Small intestine (tissue), 7 donors: ENCODE measurements around the gene RPS25. TPM values are rescaled to one million over a fixed set of nuclear protein-coding genes. Genes with fewer than 3 reads are reported as not detected.
A peak's percentile ranks its signal among the peaks of the same experiment; 100 is the strongest.
"Not testable (repeated sequence)": the region's sequence is repeated elsewhere in the genome, so short reads cannot be mapped to it uniquely, and the experiment has no call there.

ENCODE experiments used
- DNase-seq, 2 donors: peaks; one replicate each; pipeline versions ENCODE4 v3.0.0 to v3.0.0-alpha.2; 2013
- FAIRE-seq: peaks from 2 replicates; lab custom pipeline; 2012; peaks lifted over from hg19 to GRCh38; lab: Jason Lieb, UNC
- H3K27ac ChIP-seq, 3 donors: one replicate each; pipeline ENCODE4 v1.5.1; 2013; ENCODE audit warnings: low read length in 2 of 3, mild to moderate bottlenecking in 2 of 3, control low read depth in 1 of 3, inconsistent platforms in 1 of 3, low read depth in 1 of 3, moderate library complexity in 1 of 3
- H3K27me3 ChIP-seq, 3 donors: one replicate each; pipeline ENCODE4 v1.6.1; 2013; ENCODE audit warnings: low read length in 3 of 3, inconsistent platforms in 1 of 3; ENCODE audit not compliant: control insufficient read depth in 3 of 3, insufficient read depth in 3 of 3
- H3K36me3 ChIP-seq, 3 donors: one replicate each; pipeline ENCODE4 v1.6.1; 2013; ENCODE audit warnings: low read length in 3 of 3, inconsistent platforms in 1 of 3, low read depth in 1 of 3, mild to moderate bottlenecking in 1 of 3, moderate library complexity in 1 of 3; ENCODE audit not compliant: control insufficient read depth in 3 of 3, insufficient read depth in 2 of 3
- H3K4me1 ChIP-seq, 3 donors: one replicate each; pipeline ENCODE4 v1.6.1; 2013; ENCODE audit warnings: low read length in 2 of 3, inconsistent platforms in 1 of 3, low read depth in 1 of 3, mild to moderate bottlenecking in 1 of 3, moderate library complexity in 1 of 3; ENCODE audit not compliant: control insufficient read depth in 3 of 3, insufficient read depth in 2 of 3
- H3K4me3 ChIP-seq, 3 donors: one replicate each; pipeline ENCODE4 v1.5.1; 2013; ENCODE audit warnings: low read length in 3 of 3, control low read depth in 1 of 3, inconsistent platforms in 1 of 3, low read depth in 1 of 3, mild to moderate bottlenecking in 1 of 3, moderate library complexity in 1 of 3
- H3K9me3 ChIP-seq, 2 donors: one replicate each; pipeline ENCODE4 v1.6.1; 2013; ENCODE audit warnings: low read depth in 1 of 2, low read length in 1 of 2; ENCODE audit not compliant: control insufficient read depth in 2 of 2, insufficient read depth in 1 of 2
- WGBS, 3 donors: extraction: QIAGEN DNeasy Blood & Tissue Kit; methylation state at CpG; one replicate each; pipeline ENCODE4 v1.1.7; 2013; 5-methylcytosine and 5-hydroxymethylcytosine counted together
- polyA plus RNA-seq, 4 donors: library from polyadenylated mRNA; stranded (reverse) in 3 of 4; unstranded in 1 of 4; fragments of 200-250 nt in 3 of 4; fragments of 120-200 nt in 1 of 4; gene quantifications; one replicate each; pipeline versions ENCODE4 v1.2.1 to v1.2.3, GENCODE V29; 2013
- donor health status: healthy with polysubstance abuse.
- donor health status: control.
- donor health status: control.
- donor health status: Bipolar disorder and iron deficiency.
- donor health status: healthy.

RPS25 gene
- polyA plus RNA-seq, 4 donors = 1,156 to 2,444 (median 1,720) TPM

DNA sequence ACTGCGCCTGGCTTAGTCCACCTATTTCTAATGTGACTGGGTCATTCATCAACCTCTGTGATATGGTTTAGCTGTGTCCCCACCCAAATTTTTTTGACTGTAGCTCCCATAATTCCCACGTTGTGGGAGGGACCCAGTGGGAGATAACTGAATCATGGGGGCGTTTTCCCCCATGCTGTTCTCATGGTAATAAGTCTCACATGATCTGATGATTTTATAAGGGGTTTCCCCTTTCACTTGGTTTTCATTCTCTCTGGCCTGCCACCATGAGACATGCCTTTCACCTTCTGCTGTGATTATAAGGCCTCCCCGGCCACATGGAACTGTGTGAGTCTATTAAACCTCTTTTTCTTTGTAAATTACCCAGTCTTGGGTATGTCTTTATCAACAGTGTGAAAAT lies 11.5 kb downstream of the RPS25 start:
- Histone ChIP-seq H3K4me3 (no peak overlapping the region), H3K9me3 (no peaks in the 10 kb centered on the region), H3K36me3 (peaks cover 4 to 60% (median 7%) of the 10 kb centered on the region in 3 donors), H3K27ac (no peak overlapping the region), H3K27me3 (no peaks in the 10 kb centered on the region), H3K4me1 (no peaks in the 10 kb centered on the region)
- FAIRE-seq (no peak), DNase-seq (no peak)
- WGBS, 3 donors = 88 to 90% (median 88%) methylated on average over 4 of the region's 4 CpGs

DNA sequence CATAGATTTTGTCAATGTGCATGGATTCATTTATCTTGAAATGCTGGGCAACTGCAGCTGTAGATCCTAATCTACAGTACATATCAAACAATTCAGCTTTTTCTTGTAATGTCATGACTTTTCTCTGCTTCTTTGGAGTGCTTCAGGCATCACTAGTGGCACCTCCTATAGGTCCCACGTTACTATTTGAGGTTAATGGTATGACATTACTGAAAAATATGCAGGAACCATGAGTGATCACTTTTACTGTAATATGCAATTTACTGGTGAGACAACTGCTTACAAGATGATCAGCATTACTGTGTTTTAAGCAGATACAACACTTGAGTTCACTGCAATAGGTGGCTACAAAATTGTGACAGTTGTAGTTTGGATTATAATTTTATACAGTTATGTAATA lies 17.2 kb downstream of the RPS25 start:
- no peaks in the 10 kb centered on the region for H3K9me3 ChIP-seq
- no peaks in the 10 kb centered on the region for H3K27me3 ChIP-seq
- no peak overlapping the region for H3K4me3 ChIP-seq
- H3K4me1 ChIP-seq = peaks cover 0 to 4% (median 2%) of the 10 kb centered on the region in 3 donors
- H3K36me3 ChIP-seq = peaks cover 0 to 39% (median 2%) of the 10 kb centered on the region in 3 donors
- WGBS, 3 donors = 52 to 69% (median 59%) methylated on average over 1 of the region's 1 CpG
- DNase-seq = no peak
- no peak overlapping the region for H3K27ac ChIP-seq
- FAIRE-seq = no peak

DNA sequence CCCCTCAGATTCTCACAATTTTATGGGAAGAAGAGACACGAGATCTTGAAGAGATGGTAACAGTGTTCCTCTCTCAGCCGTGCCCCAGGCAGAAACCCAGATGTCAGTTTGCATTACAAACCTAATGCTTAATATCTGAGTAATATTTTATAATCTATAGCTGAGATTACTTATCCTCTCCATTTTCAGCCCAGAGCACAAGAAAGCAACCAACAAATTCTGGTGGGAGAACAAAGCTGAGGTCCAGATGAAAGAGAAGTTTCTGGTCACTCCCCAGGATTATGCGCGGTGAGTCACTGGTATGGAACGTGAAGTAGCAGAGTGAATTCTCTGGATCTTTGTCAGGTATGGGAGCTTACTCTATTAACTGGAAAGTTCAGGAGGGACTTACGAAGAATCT lies 19.3 kb downstream of the RPS25 start:
- peak overlapping the region; percentile 64 to 93 (median 76) for H3K27ac ChIP-seq
- 28 to 46% (median 35%) methylated on average over 6 of the region's 6 CpGs for WGBS, 3 donors
- H3K9me3 ChIP-seq = no peaks in the 10 kb centered on the region
- FAIRE-seq (no peak), DNase-seq (peak; percentile 46 to 68)
- H3K27me3 ChIP-seq = no peaks in the 10 kb centered on the region
- H3K4me1 ChIP-seq = peaks cover 0 to 4% (median 2%) of the 10 kb centered on the region in 3 donors
- H3K36me3 ChIP-seq = peaks cover 0 to 31% (median 2%) of the 10 kb centered on the region in 3 donors
- peak overlapping the region; percentile 70 to 94 (median 88) for H3K4me3 ChIP-seq

DNA sequence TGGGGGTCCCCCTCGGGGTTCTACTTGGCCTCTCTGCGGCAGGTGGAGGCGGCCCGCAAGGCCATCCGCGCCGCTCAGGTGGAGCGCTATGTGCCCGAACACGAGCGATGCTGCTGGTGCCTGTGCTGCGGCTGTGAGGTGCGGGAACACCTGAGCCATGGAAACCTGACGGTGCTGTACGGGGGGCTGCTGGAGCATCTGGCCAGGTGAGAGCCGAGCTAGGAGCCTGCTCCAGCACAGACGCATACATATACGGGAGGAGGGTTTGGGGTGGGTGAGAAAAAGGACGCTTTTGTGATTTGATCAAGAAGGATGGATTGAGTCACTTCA lies 19.8 kb downstream of the RPS25 start:
- FAIRE-seq (no peak), DNase-seq (no peak)
- H3K27me3 ChIP-seq = no peaks in the 10 kb centered on the region
- H3K4me1 ChIP-seq = peaks cover 0 to 4% (median 2%) of the 10 kb centered on the region in 3 donors
- 0 to 2% (median 0%) methylated on average over 15 to 19 of the region's 19 CpGs for WGBS, 3 donors
- peaks cover 0 to 27% (median 2%) of the 10 kb centered on the region in 3 donors for H3K36me3 ChIP-seq
- peak overlapping the region; percentile 64 to 93 (median 76) for H3K27ac ChIP-seq
- no peaks in the 10 kb centered on the region for H3K9me3 ChIP-seq
- H3K4me3 ChIP-seq = peak overlapping the region; percentile 70 to 94 (median 88)

DNA sequence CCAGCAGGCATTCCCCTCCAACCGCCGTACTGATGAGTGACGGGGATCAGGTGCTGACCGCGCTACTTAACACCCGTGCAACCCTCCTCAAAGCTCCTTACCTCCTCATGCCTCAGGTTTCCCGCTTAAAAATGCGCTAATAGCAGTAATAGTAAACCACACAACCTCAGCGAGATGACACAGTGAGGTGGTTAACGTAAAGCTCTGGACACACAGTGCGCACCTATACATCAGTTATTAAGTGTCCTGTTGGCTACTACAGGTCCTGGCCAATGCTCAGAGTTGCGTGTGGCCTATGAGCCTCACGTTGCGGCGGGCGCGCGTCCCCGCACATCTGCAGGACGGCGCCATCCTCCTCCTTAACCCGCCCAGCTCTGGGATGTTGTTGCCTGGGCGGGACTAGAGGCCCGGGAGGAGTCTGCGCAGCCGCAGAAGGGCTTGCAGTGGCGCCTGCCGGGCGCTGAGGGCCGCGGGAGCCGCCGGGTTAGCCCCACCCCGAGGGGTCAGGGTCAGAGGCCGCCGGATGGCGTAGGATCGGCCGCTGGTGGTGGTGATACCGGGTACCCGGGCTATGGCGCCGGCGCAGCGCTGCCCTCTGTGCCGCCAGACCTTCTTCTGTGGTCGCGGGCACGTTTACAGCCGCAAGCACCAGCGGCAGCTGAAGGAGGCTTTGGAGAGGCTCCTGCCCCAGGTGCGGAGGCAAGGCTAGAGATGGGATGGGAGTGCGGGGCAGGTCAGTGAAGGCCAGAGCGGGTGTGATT lies 20.3 kb downstream of the RPS25 start, which contains the start of gene CENATAC:
TSS of gene CENATAC (plus strand) at position 512 of the 761 bp plus-strand sequence. CDS start at position 572, 60 bp downstream.
- peak within 1 kb of the TSS; percentile 70 to 94 (median 88) for H3K4me3 ChIP-seq
- peaks cover 0 to 21% (median 2%) of the 10 kb centered on the region in 3 donors for H3K36me3 ChIP-seq
- peaks cover 0 to 4% (median 2%) of the 10 kb centered on the region in 3 donors for H3K4me1 ChIP-seq
- peak; percentile 96 for DNase-seq
- H3K27ac ChIP-seq = peak within 1 kb of the TSS; percentile 64 to 93 (median 76)
- no peaks in the 10 kb centered on the region for H3K9me3 ChIP-seq
- FAIRE-seq = no peak
- WGBS, 3 donors = 0 to 1% (median 0%) methylated on average over 40 to 54 of the region's 54 CpGs
- H3K27me3 ChIP-seq = no peaks in the 10 kb centered on the region

DNA sequence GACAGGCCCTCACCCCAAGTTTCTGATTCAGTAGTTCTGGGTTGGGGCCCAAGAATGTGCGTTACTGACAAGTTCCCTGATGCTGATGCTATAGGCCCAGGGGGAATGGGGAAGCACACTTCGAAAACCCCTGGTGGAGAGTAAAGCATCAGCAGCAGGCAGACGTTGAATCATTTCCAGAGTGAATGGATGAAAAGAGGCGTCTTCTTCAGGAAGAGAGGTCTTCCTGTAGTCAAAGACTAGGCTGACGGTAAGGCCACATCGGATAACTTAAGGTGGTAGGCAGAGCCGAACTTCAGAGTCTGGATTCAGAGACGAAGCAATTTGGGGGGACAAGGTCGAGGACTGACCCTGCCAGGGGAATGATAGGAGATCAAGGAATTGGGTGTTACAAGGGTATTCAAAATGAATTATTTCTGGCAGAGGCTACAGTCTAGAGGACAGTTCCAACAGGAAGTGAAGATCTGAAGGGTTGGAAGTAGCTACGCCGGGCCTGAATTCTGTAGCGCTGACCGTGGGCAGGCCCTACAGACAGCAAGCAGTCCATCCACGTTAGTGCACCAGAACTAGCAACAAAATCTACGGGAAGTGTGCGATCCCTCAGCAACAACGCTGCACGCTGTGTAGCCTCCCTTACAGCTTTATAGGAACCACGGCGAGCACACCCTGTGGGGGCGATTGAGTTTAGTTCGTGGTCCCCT lies 21.1 kb downstream of the RPS25 start:
- no peaks in the 10 kb centered on the region for H3K27me3 ChIP-seq
- H3K36me3 ChIP-seq = peaks cover 0 to 15% (median 2%) of the 10 kb centered on the region in 3 donors
- 16 to 32% (median 24%) methylated on average over 22 of the region's 22 CpGs for WGBS, 3 donors
- DNase-seq = peak in 1 of 2 donors; percentile 19
- H3K9me3 ChIP-seq = no peaks in the 10 kb centered on the region
- FAIRE-seq = no peak
- peak overlapping the region; percentile 43 to 88 (median 70) for H3K4me3 ChIP-seq
- peaks cover 0 to 4% (median 2%) of the 10 kb centered on the region in 3 donors for H3K4me1 ChIP-seq
- H3K27ac ChIP-seq = peak overlapping the region in 1 of 3 donors; percentile 93

- WGBS, 3 donors = 96 to 100% (median 98%) methylated on average over 26 to 44 of the region's 44 CpGs
- not testable (repeated sequence) for H3K27ac ChIP-seq, H3K9me3 ChIP-seq, H3K4me3 ChIP-seq, H3K36me3 ChIP-seq, H3K27me3 ChIP-seq, FAIRE-seq, DNase-seq, H3K4me1 ChIP-seq
These were observed 26.6 kb downstream of the RPS25 start for GRCh38 chr11:118991486-118992038.

DNA sequence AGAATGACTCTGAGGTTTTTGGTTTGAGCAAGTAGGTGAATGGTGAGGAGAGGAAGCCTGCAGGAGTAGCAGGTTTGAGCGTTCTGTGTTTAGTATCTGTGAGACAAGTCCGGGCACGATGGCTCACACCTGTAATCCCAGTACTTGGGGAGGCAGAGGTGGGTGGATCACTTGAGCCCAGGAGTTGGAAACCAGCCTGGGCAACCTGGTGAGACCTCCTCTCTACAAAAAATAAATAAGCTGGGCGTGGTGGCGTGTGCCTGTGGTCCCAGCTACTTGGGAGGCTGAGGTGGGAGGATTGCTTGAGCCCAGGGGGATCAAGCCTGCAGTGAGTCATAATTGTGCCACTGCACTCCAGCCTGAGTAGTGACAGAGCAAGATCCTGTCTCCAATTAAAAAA lies 29.9 kb downstream of the RPS25 start:
- Histone ChIP-seq H3K36me3 (no peaks in the 10 kb centered on the region), H3K4me1 (no peaks in the 10 kb centered on the region), H3K27me3 (no peaks in the 10 kb centered on the region), H3K4me3 (no peak overlapping the region), H3K9me3 (no peaks in the 10 kb centered on the region), H3K27ac (no peak overlapping the region)
- FAIRE-seq (no peak), DNase-seq (no peak)
- 66 to 89% (median 84%) methylated on average over 5 of the region's 5 CpGs for WGBS, 3 donors
